K562 (cell line): ENCODE results near the gene MRGPRE. TPM values are rescaled to one million over a fixed set of nuclear protein-coding genes. Genes with fewer than 3 reads are reported as not detected.

ENCODE experiments used
- ATAC-seq: fragments of 200-7000 bp; cut with Tn5 transposase; 3 replicates; pipeline ENCODE4 v1.9.1; 2020; ENCODE audit warnings: moderate library complexity
- BruUV-seq: library from RNA; stranded (reverse); fragments of 400-500 nt; replicated peaks from 2 replicates; lab custom pipeline; 2021; lab: Mats Ljungman, UMichigan
- CTCF ChIA-PET: fragments of 300-600 bp; formaldehyde crosslinking; extraction: SDS; loops from one replicate; lab custom pipeline; 2021; ENCODE audit warnings: low intra/inter-chr PET ratio; lab: Yijun Ruan, JAX
- POLR2A ChIA-PET: fragments of 300-600, 350-650 bp; sonication (Branson Sonifier 250); formaldehyde crosslinking; extraction: SDS; loops from one replicate; lab custom pipeline; 2021; ENCODE audit warnings: antibody characterized with exemption, inconsistent platforms; lab: Yijun Ruan, JAX
- DNase-seq, 4 experiments: peaks; one replicate each; pipeline versions ENCODE4 v3.0.0 to v3.0.0-alpha.2; 2011 to 2018; ENCODE audit warnings: low spot score in 3 of 4, mixed read lengths in 3 of 4; ENCODE audit errors: extremely low read depth in 1 of 4
- FAIRE-seq: peaks from 2 replicates; lab custom pipeline; 2011; peaks lifted over from hg19 to GRCh38; lab: Jason Lieb, UNC
- H2AFZ ChIP-seq: 2 replicates; pipeline ENCODE4 v1.6.0; 2011; ENCODE audit warnings: low read depth, low read length, control low read depth, inconsistent platforms
- H3K27ac ChIP-seq: fragments of 200-600 bp; 3 replicates; pipeline ENCODE4 v1.8.0; 2011; ENCODE audit warnings: low read depth, mild to moderate bottlenecking, control low read depth, inconsistent platforms, low read length, moderate library complexity, mixed read lengths; ENCODE audit errors: extremely low read depth
- H3K27me3 ChIP-seq, 2 experiments: fragments of 300-600 bp in 1 of 2; 2 replicates in 1 of 2; 3 replicates in 1 of 2; pipeline versions ENCODE4 v1.6.0 to v1.8.0; 2011; ENCODE audit warnings: inconsistent platforms in 2 of 2, low read length in 2 of 2, mild to moderate bottlenecking in 1 of 2, mixed read lengths in 1 of 2, moderate library complexity in 1 of 2; ENCODE audit not compliant: control insufficient read depth in 2 of 2, insufficient read depth in 2 of 2
- H3K36me3 ChIP-seq: fragments of 300-600 bp; 3 replicates; pipeline ENCODE4 v1.8.0; 2011; ENCODE audit warnings: mild to moderate bottlenecking, low read length, inconsistent platforms; ENCODE audit not compliant: control insufficient read depth, insufficient read depth
- H3K4me1 ChIP-seq, 2 experiments: fragments of 200-600 bp in 1 of 2; replicated peaks in 1 of 2; 2 replicates in 1 of 2; 3 replicates in 1 of 2; pipeline versions ENCODE4 v1.5.1 to v1.8.0; 2011; ENCODE audit warnings: inconsistent platforms in 2 of 2, low read length in 2 of 2, mild to moderate bottlenecking in 1 of 2, mixed read lengths in 1 of 2, moderate library complexity in 1 of 2; ENCODE audit not compliant: control insufficient read depth in 2 of 2, insufficient read depth in 2 of 2
- H3K4me2 ChIP-seq: 2 replicates; pipeline ENCODE4 v1.6.1; 2011; ENCODE audit warnings: low read length, control low read depth, inconsistent platforms, mixed read lengths; ENCODE audit not compliant: insufficient read depth
- H3K4me3 ChIP-seq: fragments of 200-600 bp; sonication (generic), shearing (Covaris generic); 2 replicates; pipeline ENCODE4 v1.5.1; 2016; ENCODE audit warnings: control low read depth, inconsistent platforms
- H3K79me2 ChIP-seq: fragments of 200-600 bp; 3 replicates; pipeline ENCODE4 v1.8.0; 2011; ENCODE audit warnings: low read length, inconsistent platforms; ENCODE audit not compliant: control insufficient read depth, insufficient read depth
- H3K9ac ChIP-seq, 2 experiments: 2 replicates each; pipeline versions ENCODE4 v1.6.0 to v1.6.1; 2011; ENCODE audit warnings: low read depth in 2 of 2, low read length in 2 of 2, control low read depth in 1 of 2, inconsistent platforms in 1 of 2, mild to moderate bottlenecking in 1 of 2, mixed read lengths in 1 of 2; ENCODE audit not compliant: insufficient read depth in 1 of 2
- H3K9me1 ChIP-seq: one replicate; pipeline ENCODE4 v1.6.0; 2011; ENCODE audit warnings: inconsistent platforms, mild to moderate bottlenecking, low read length, moderate library complexity; ENCODE audit not compliant: control insufficient read depth, insufficient read depth
- H3K9me3 ChIP-seq: replicated peaks from 2 replicates; pipeline ENCODE4 v1.5.1; 2011; ENCODE audit warnings: low read depth, low read length, inconsistent platforms; ENCODE audit not compliant: control insufficient read depth, insufficient read depth
- H4K20me1 ChIP-seq: replicated peaks from 2 replicates; pipeline ENCODE4 v1.6.1; 2011; ENCODE audit warnings: low read length, inconsistent platforms, mixed read lengths; ENCODE audit not compliant: control insufficient read depth, insufficient read depth
- NEUROD1 ChIP-seq: fragments of 150-350 bp; IDR thresholded peaks from 2 replicates; pipeline ENCODE4 v1.6.1; 2014; ENCODE audit warnings: borderline replicate concordance, low read length, low read depth; ENCODE audit not compliant: partially characterized antibody
- PTTG1 ChIP-seq: fragments of 450-650 bp; IDR thresholded peaks from 2 replicates; pipeline ENCODE4 v1.6.1; 2016; ENCODE audit warnings: low read depth, mild to moderate bottlenecking, missing genetic modification characterization, missing compliant biosample characterization
- SPI1 ChIP-seq: IDR thresholded peaks from 2 replicates; pipeline ENCODE4 v1.6.1; 2011; ENCODE audit warnings: low read depth, low read length, control low read depth, borderline replicate concordance
- SRSF3 ChIP-seq: fragments of 200-400 bp; formaldehyde crosslinking; IDR thresholded peaks from 2 replicates; pipeline ENCODE4 v1.6.1; 2016; ENCODE audit warnings: mild to moderate bottlenecking, low read length, moderate library complexity; ENCODE audit not compliant: insufficient read depth
- WGBS: fragments of 100-300 bp; shearing (Covaris generic); methylation state at CpG from one replicate; pipeline ENCODE4 v1.1.6; 2016; ENCODE audit warnings: low coverage, mixed read lengths; ENCODE audit not compliant: insufficient coverage; ENCODE audit errors: missing lambda C conversion rate; 5-methylcytosine and 5-hydroxymethylcytosine counted together
- in situ Hi-C: fragments of 300-500 bp; cut with MboI; formaldehyde crosslinking; loops from 4 replicates; pipeline ENCODE4 v1.15.0; 2018; ENCODE audit warnings: inconsistent platforms, mixed read lengths
- intact Hi-C: fragments of 100-400 bp; cut with micrococcal nuclease; formaldehyde crosslinking; loops from 2 replicates; pipeline ENCODE4 v1.14.2; 2022
- polyA plus RNA-seq, 8 experiments: library from polyadenylated mRNA; depleted of rRNA in 4 of 8; stranded (reverse) in 5 of 8; unstranded in 3 of 8; fragments of >200 nt; fragmentation: Nextera tagmentation in 2 of 8; fragmentation: Illumina TruSeq in 1 of 8; extraction: Ambion mirVana in 2 of 8; extraction: Trizol in 1 of 8; gene quantifications; 2 replicates each; pipeline versions ENCODE4 v1.2.1 to v1.2.3, GENCODE V29; 2011 to 2014; ENCODE audit warnings: inconsistent platforms in 1 of 8, missing spikeins in 1 of 8
- total RNA-seq, 7 experiments: library from RNA; depleted of rRNA in 6 of 7; stranded (reverse); fragments of >200 nt in 6 of 7; fragmentation: Illumina TruSeq in 2 of 7; extraction: Trizol in 2 of 7; gene quantifications; 2 replicates each; pipeline versions ENCODE4 v1.2.1 to v1.2.3, GENCODE V29; 2011 to 2021; ENCODE audit warnings: low replicate concordance in 1 of 7

MRGPRE gene
- total and polyA plus RNA-seq, 9 of the 15 experiments (the other 6 are each of a cell fraction or from before 2014, with no cell fraction given), result not detected

- no peaks in the 10 kb centered on the region for H3K79me2 ChIP-seq
- no peak overlapping the region for H3K27ac ChIP-seq
- in situ Hi-C loops, result no loop called here
- no peak for DNase-seq
- FAIRE-seq, result no peak
- no peak overlapping the region for H2AFZ ChIP-seq
- whole genome bisulfite sequencing, result 30% methylated on average over 8 of the region's 12 CpGs
- H3K9ac ChIP-seq, result no peak overlapping the region
- peak; percentile 62; the same call in 1 of the 2 replicates for TF ChIP-seq SPI1
- TF ChIP-seq NEUROD1, result no peak
- CTCF ChIA-PET, result no interaction called here
- no TSS peak for BruUV-seq
- POLR2A ChIA-PET, result interaction anchor here (0.6 to 1.1 kb wide), 3 partner anchors 25 to 94 kb away, joined by 3 to 4 read pairs (median 3); no protein-coding TSS in a partner anchor
- H3K9me3 ChIP-seq, result no peaks in the 10 kb centered on the region
- no peaks in the 10 kb centered on the region for H3K9me1 ChIP-seq
- intact Hi-C loops, result no loop called here
- no peak overlapping the region for H3K4me3 ChIP-seq
- no peak overlapping the region for H3K4me2 ChIP-seq
- no peaks in the 10 kb centered on the region for H4K20me1 ChIP-seq
- no peaks in the 10 kb centered on the region for H3K36me3 ChIP-seq
- peaks cover 0 to 50% of the 10 kb centered on the region in 2 experiments; a peak in 3 of 5 replicates for H3K4me1 ChIP-seq
- no peak for ATAC-seq
- peaks cover 3 to 23% of the 10 kb centered on the region in 2 experiments; a peak in 3 of 5 replicates for H3K27me3 ChIP-seq
Observed at GRCh38 chr11:3194016-3194816, 38.0 kb downstream of the MRGPRE start.

DNA sequence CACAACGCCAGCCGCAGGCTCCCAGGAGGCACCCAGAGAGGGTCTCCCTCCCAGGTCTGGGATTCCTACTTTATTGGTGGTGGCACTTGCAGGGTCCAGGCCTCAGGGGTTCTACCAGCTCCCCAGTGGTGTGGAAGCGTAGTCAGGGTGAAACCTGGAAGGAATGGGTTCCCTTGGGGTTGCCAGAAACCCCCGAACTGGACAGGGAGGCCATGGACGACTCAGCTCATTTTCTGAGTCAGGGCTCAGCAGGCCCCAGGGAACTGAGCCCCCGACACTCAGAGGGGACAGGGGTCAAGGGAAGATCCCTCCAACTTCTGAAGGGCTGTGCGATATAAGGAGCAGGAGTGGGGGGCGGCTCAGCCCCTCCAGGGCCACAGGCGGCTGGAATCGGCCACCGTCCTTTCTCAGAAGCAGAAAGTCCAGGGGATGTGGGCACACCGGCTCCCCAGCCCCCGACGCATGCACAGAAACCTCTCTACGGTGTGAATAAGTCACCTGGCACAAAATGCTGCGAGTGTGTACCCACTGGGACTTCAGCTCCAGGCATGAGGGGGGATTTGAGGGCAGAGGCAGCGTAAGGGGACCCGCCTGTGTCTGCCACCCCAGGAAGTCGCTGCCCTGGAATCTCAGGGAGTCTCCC is 38.7 kb downstream of the MRGPRE start:
- FAIRE-seq (no peak), DNase-seq (no peak)
- no peak overlapping the region for H3K4me2 ChIP-seq
- H3K9ac ChIP-seq, result peak overlapping the region in 1 of 2 experiments; percentile 68; a peak in 2 of 4 replicates
- H4K20me1 ChIP-seq, result no peaks in the 10 kb centered on the region
- WGBS, result 49% methylated on average over 15 of the region's 19 CpGs
- peaks cover 0 to 16% of the 10 kb centered on the region in 2 experiments; a peak in 2 of 5 replicates for H3K27me3 ChIP-seq
- H2AFZ ChIP-seq, result no peak overlapping the region
- H3K4me3 ChIP-seq, result no peak overlapping the region
- no peaks in the 10 kb centered on the region for H3K36me3 ChIP-seq
- TF ChIP-seq PTTG1 (tag), result no peak
- no peak for TF ChIP-seq SRSF3
- TF ChIP-seq, all 486 proteins: peak for 0
- ChIA-PET POLR2A (interaction anchor here (0.6 to 1.1 kb wide), 3 partner anchors 25 to 93 kb away, joined by 3 to 4 read pairs (median 3); no protein-coding TSS in a partner anchor), CTCF (no interaction called here)
- Histone ChIP-seq H3K9me3 (no peaks in the 10 kb centered on the region), H3K27ac (no peak overlapping the region), H3K4me1 (peaks cover 0 to 56% of the 10 kb centered on the region in 2 experiments; a peak in 3 of 5 replicates), H3K9me1 (no peaks in the 10 kb centered on the region), H3K79me2 (no peaks in the 10 kb centered on the region)
- in situ Hi-C loops, result no loop called here
- intact Hi-C loops, result no loop called here
- no peak for ATAC-seq
- no TSS peak for BruUV-seq
